Body of pancreas (tissue), 4 donors: ENCODE measurements around the gene PRSS33.

Source experiments
- POLR2A ChIP-seq, 3 donors: fragments of 450-650 bp; IDR thresholded peaks; one replicate each; pipeline ENCODE4 v1.6.1; 2016; ENCODE audit warnings: antibody characterized with exemption in 3 of 3, mild to moderate bottlenecking in 2 of 3
- TF ChIP-seq, protein P1 (sequence below), 7 experiments: fragments of 450-650 bp in 4 of 7; fragments of 200-600 bp in 3 of 7; sonication (generic) in 3 of 7; IDR thresholded peaks; one replicate each; pipeline ENCODE4 v1.5.1; 2016 to 2019; ENCODE audit warnings: antibody characterized with exemption in 7 of 7

DNA sequence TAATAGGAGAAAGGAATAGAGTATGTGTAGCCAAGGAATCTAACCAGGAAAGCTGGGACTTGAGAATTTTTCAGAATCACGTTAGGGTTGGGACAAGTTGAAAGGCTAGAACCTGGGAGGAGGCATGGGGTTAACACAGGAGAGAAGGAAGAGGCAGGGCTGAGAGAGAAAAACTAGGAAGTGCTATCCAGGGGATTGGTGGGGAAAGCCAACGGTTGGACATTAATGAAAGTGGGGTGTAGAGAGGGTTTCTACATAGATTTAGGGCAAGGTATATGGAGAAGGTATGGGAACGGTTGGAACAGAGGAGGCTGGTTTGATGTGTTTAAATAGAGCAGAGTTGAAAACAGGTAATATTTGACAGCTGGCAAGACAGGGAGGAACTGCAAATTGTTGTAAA, 32.2 kb downstream of the PRSS33 start:
- TF ChIP-seq, protein P1, sequence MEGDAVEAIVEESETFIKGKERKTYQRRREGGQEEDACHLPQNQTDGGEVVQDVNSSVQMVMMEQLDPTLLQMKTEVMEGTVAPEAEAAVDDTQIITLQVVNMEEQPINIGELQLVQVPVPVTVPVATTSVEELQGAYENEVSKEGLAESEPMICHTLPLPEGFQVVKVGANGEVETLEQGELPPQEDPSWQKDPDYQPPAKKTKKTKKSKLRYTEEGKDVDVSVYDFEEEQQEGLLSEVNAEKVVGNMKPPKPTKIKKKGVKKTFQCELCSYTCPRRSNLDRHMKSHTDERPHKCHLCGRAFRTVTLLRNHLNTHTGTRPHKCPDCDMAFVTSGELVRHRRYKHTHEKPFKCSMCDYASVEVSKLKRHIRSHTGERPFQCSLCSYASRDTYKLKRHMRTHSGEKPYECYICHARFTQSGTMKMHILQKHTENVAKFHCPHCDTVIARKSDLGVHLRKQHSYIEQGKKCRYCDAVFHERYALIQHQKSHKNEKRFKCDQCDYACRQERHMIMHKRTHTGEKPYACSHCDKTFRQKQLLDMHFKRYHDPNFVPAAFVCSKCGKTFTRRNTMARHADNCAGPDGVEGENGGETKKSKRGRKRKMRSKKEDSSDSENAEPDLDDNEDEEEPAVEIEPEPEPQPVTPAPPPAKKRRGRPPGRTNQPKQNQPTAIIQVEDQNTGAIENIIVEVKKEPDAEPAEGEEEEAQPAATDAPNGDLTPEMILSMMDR (IDR thresholded peaks at IDR 0.05) = no peak
- no peak for TF ChIP-seq POLR2A (IDR thresholded peaks at IDR 0.05)
